Neuronal stem cell (in vitro differentiated cells): ENCODE data around the gene PLD6.
A peak's percentile ranks its signal among the peaks of the same experiment; 100 is the strongest.

ENCODE experiments used
- DNase-seq: peaks from one replicate; pipeline ENCODE4 v3.0.0-alpha.2; 2013; ENCODE audit warnings: low spot score
- H2AFZ ChIP-seq: one replicate; pipeline ENCODE4 v1.6.1; 2013; ENCODE audit warnings: mild to moderate bottlenecking, low read length, inconsistent platforms
- H2AK5ac ChIP-seq: 2 replicates; pipeline ENCODE4 v1.6.1; 2013; ENCODE audit warnings: low read depth, mild to moderate bottlenecking, inconsistent platforms, low read length, moderate library complexity, mixed read lengths
- H2BK120ac ChIP-seq: 2 replicates; pipeline ENCODE4 v1.6.1; 2013; ENCODE audit warnings: low read depth, mild to moderate bottlenecking, inconsistent platforms, low read length, moderate library complexity, mixed read lengths
- H2BK12ac ChIP-seq: one replicate; pipeline ENCODE4 v1.6.1; 2013; ENCODE audit warnings: low read length, inconsistent platforms
- H2BK15ac ChIP-seq: 2 replicates; pipeline ENCODE4 v1.6.1; 2013; ENCODE audit warnings: mild to moderate bottlenecking, low read length, inconsistent platforms, mixed read lengths
- H2BK5ac ChIP-seq: one replicate; pipeline ENCODE4 v1.6.1; 2013; ENCODE audit warnings: inconsistent platforms, mild to moderate bottlenecking, low read length, moderate library complexity
- H3K14ac ChIP-seq: one replicate; pipeline ENCODE4 v1.6.1; 2013; ENCODE audit warnings: low read length, inconsistent platforms
- H3K18ac ChIP-seq: 2 replicates; pipeline ENCODE4 v1.6.1; 2013; ENCODE audit warnings: low read length, inconsistent platforms
- H3K23ac ChIP-seq: 2 replicates; pipeline ENCODE4 v1.6.1; 2013; ENCODE audit warnings: low read depth, mild to moderate bottlenecking, mixed read lengths, low read length, inconsistent platforms; ENCODE audit not compliant: poor library complexity
- H3K27ac ChIP-seq: replicated peaks from 3 replicates; pipeline ENCODE4 v1.5.1; 2013; ENCODE audit warnings: low read length, inconsistent platforms
- H3K27me3 ChIP-seq, 3 experiments: 2 replicates each; pipeline ENCODE4 v1.6.1; 2013; ENCODE audit warnings: low read length in 3 of 3, mild to moderate bottlenecking in 2 of 3, inconsistent platforms in 1 of 3, low read depth in 1 of 3, mixed read lengths in 1 of 3, moderate library complexity in 1 of 3; ENCODE audit not compliant: control insufficient read depth in 3 of 3, insufficient read depth in 3 of 3
- H3K36me3 ChIP-seq, 2 donors: replicated peaks in 1 of 2; 2 replicates each; pipeline ENCODE4 v1.6.1; 2013; ENCODE audit warnings: low read length in 2 of 2; ENCODE audit not compliant: control insufficient read depth in 2 of 2, insufficient read depth in 2 of 2
- H3K4ac ChIP-seq: 2 replicates; pipeline ENCODE4 v1.6.1; 2013; ENCODE audit warnings: inconsistent platforms, mild to moderate bottlenecking, low read length, moderate library complexity
- H3K4me1 ChIP-seq, 2 donors: 1 replicate in 1 of 2; 2 replicates in 1 of 2; pipeline ENCODE4 v1.6.1; 2013; ENCODE audit warnings: low read length in 2 of 2, low read depth in 1 of 2; ENCODE audit not compliant: control insufficient read depth in 2 of 2, insufficient read depth in 1 of 2
- H3K4me2 ChIP-seq: one replicate; pipeline ENCODE4 v1.6.1; 2013; ENCODE audit warnings: mild to moderate bottlenecking, low read length, inconsistent platforms; ENCODE audit not compliant: insufficient read depth, poor library complexity, severe bottlenecking
- H3K4me3 ChIP-seq, 2 donors: 2 replicates each; pipeline ENCODE4 v1.5.1; 2013; ENCODE audit warnings: low read length in 2 of 2, mild to moderate bottlenecking in 2 of 2, inconsistent platforms in 1 of 2, moderate library complexity in 1 of 2
- H3K79me1 ChIP-seq: one replicate; pipeline ENCODE4 v1.6.1; 2013; ENCODE audit warnings: low read depth, mild to moderate bottlenecking, inconsistent platforms, low read length, moderate library complexity
- H3K9ac ChIP-seq: one replicate; pipeline ENCODE4 v1.6.1; 2013; ENCODE audit warnings: mild to moderate bottlenecking, low read depth, low read length, inconsistent platforms; ENCODE audit not compliant: poor library complexity
- H3K9me3 ChIP-seq, 2 donors: replicated peaks in 1 of 2; 2 replicates each; pipeline versions ENCODE3 to v1.6.1; 2013; ENCODE audit warnings: low read length in 2 of 2, mild to moderate bottlenecking in 2 of 2, inconsistent platforms in 1 of 2, low read depth in 1 of 2, mixed read lengths in 1 of 2, moderate library complexity in 1 of 2; ENCODE audit not compliant: control insufficient read depth in 2 of 2, insufficient read depth in 1 of 2
- H4K8ac ChIP-seq: one replicate; pipeline ENCODE4 v1.6.1; 2013; ENCODE audit warnings: low read depth, mild to moderate bottlenecking, inconsistent platforms, low read length, moderate library complexity
- H4K91ac ChIP-seq: one replicate; pipeline ENCODE4 v1.6.1; 2013; ENCODE audit warnings: low read length, low read depth, mild to moderate bottlenecking, inconsistent platforms; ENCODE audit not compliant: poor library complexity
- WGBS, 2 donors: extraction: QIAGEN DNeasy Blood & Tissue Kit; methylation state at CpG; one replicate each; pipeline ENCODE4 v1.1.7; 2013; ENCODE audit warnings: missing lambda C conversion rate in 2 of 2, mixed read lengths in 1 of 2; ENCODE audit not compliant: insufficient read length in 2 of 2, insufficient replicate concordance in 1 of 2; ENCODE audit errors: extremely low coverage in 2 of 2; 5-methylcytosine and 5-hydroxymethylcytosine counted together

PLD6 gene

DNA sequence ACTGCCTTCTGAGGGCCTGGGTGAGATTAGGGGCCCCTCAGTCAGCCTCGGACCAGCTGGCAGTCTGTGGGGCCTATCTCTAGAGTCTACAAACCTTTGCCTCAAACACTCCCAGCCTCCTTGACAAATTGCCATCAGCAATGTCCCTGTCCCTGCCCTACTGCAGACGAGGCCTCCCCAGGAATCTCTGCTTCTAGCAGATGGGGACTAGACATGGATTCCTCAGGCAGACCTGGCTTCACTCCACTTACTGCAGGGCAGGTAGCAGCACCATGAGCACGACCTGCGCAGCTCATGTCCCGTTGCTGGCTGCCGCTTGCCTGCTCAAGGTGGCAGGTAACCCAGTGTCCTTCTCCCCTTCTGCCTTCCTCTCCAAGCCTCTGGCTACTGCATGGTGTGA, 49.1 kb downstream of the PLD6 start:
- WGBS, 2 donors = no CpG with 5 or more reads among the region's 6 CpGs
- H3K4ac ChIP-seq = no peak overlapping the region
- H3K4me3 ChIP-seq = no peak overlapping the region

DNA sequence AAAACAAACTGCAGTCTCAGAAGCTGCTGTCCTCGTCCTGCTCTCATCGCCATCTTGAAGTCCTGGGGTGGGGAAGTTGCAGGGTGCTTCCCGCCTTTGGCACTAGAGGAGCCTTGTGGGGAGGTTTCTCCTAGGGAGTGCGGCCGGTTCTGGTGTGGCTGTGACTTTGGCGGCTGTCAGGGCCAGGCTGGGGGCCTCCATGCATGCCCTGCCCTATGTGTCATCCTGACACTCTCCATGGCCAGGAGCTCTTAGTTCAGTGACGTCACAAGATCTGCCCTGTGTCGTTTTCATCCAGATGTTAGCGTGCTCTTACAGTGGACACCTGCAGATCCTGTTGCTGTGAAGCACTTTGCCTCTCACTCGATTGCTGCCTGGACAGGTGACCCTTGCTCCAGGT, 49.6 kb downstream of the PLD6 start:
- Histone ChIP-seq H3K18ac (no peak overlapping the region), H2BK120ac (no peak overlapping the region), H3K9me3 (no peaks in the 10 kb centered on the region), H2BK15ac (no peak overlapping the region), H3K27me3 (no peaks in the 10 kb centered on the region), H3K4ac (no peak overlapping the region), H3K23ac (no peak overlapping the region), H3K4me3 (no peak overlapping the region), H2AK5ac (no peak overlapping the region), H3K14ac (no peak overlapping the region), H2AFZ (no peak overlapping the region), H4K8ac (no peak overlapping the region), H2BK12ac (no peak overlapping the region), H3K79me1 (no peaks in the 10 kb centered on the region), H3K9ac (peak overlapping the region; percentile 37), H3K4me2 (no peak overlapping the region), H3K27ac (no peak overlapping the region), H3K36me3 (peaks cover 50 to 91% of the 10 kb centered on the region in 2 donors), H3K4me1 (peaks cover 0 to 2% of the 10 kb centered on the region in 2 donors), H2BK5ac (no peak overlapping the region), H4K91ac (no peak overlapping the region)
- DNase-seq = no peak
- no CpG with 5 or more reads among the region's 10 CpGs for WGBS, 2 donors

More for the DNA sequence above, 49.1 kb downstream of the PLD6 start:
- no peaks in the 10 kb centered on the region for H3K9me3 ChIP-seq
- H3K4me2 ChIP-seq = no peak overlapping the region
- H3K27ac ChIP-seq = no peak overlapping the region
- H3K23ac ChIP-seq = no peak overlapping the region
- no peak for DNase-seq
- no peak overlapping the region for H2AFZ ChIP-seq
- no peaks in the 10 kb centered on the region for H3K79me1 ChIP-seq
- peaks cover 0 to 2% of the 10 kb centered on the region in 2 donors for H3K4me1 ChIP-seq
- no peak overlapping the region for H2BK120ac ChIP-seq
- no peak overlapping the region for H4K91ac ChIP-seq
- no peak overlapping the region for H2BK5ac ChIP-seq
- no peak overlapping the region for H3K9ac ChIP-seq
- H2BK12ac ChIP-seq = no peak overlapping the region
- H3K27me3 ChIP-seq = no peaks in the 10 kb centered on the region
- no peak overlapping the region for H2AK5ac ChIP-seq
- H2BK15ac ChIP-seq = no peak overlapping the region
- H4K8ac ChIP-seq = no peak overlapping the region
- H3K36me3 ChIP-seq = peaks cover 54 to 91% of the 10 kb centered on the region in 2 donors
- no peak overlapping the region for H3K14ac ChIP-seq
- H3K18ac ChIP-seq = no peak overlapping the region

DNA sequence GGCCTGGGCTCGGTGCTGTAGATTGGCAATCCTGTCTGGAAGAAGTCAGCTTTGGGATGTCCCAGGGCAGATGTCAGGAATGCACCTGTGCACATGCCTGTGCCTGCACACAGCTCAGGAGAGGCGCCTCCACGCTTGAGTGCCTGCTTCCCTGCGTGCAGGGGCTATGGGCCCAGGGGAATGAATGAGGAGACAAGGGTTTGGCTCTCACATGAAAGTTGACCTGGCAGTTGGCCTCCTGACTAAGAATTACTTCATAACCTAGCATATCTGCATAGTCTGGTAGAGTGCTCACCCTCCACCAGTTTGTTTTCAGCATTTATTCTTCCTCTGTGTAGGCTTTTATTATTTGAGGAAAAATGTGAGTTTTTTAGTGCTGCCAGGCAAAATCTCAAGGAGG, 50.0 kb downstream of the PLD6 start:
- Histone ChIP-seq H2BK120ac (no peak overlapping the region), H3K4ac (no peak overlapping the region), H3K9me3 (no peaks in the 10 kb centered on the region), H3K27me3 (no peaks in the 10 kb centered on the region), H3K9ac (peak overlapping the region; percentile 67), H3K14ac (no peak overlapping the region), H2AFZ (no peak overlapping the region), H4K91ac (no peak overlapping the region), H3K4me1 (peaks cover 0 to 2% of the 10 kb centered on the region in 2 donors), H2BK15ac (no peak overlapping the region), H2BK5ac (no peak overlapping the region), H3K27ac (no peak overlapping the region), H3K18ac (no peak overlapping the region), H3K79me1 (no peaks in the 10 kb centered on the region), H4K8ac (no peak overlapping the region), H2BK12ac (no peak overlapping the region), H3K4me3 (no peak overlapping the region), H3K4me2 (no peak overlapping the region), H3K23ac (no peak overlapping the region), H3K36me3 (peaks cover 50 to 91% of the 10 kb centered on the region in 2 donors), H2AK5ac (no peak overlapping the region)
- no CpG with 5 or more reads among the region's 4 CpGs for WGBS, 2 donors
- DNase-seq = no peak

DNA sequence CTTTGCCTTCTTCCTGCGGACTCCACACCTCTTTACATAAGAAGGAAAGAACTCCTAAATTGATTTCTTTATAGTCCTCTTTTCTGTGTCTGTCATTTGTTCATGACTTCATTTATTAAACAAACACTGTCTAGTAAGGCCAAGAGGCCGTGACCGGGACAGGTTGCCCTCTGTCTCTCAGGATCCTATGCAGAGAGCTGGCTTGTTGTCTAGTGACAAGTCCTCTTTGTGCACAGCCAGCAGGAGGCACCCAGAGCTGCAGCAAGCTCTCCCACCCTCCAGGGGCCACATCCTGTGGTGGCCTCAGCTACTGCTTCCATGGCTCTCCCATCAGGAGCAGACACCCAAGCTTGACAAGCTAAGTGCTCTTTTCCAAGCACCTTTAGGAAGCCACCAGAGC, 50.6 kb downstream of the PLD6 start:
- Histone ChIP-seq H3K27ac (no peak overlapping the region), H3K14ac (no peak overlapping the region), H2BK12ac (no peak overlapping the region), H3K9ac (no peak overlapping the region), H3K27me3 (no peaks in the 10 kb centered on the region), H4K8ac (no peak overlapping the region), H2AFZ (no peak overlapping the region), H3K4ac (no peak overlapping the region), H3K79me1 (no peaks in the 10 kb centered on the region), H3K23ac (no peak overlapping the region), H3K4me1 (peaks cover 0 to 2% of the 10 kb centered on the region in 2 donors), H3K18ac (no peak overlapping the region), H2BK15ac (no peak overlapping the region), H3K4me3 (no peak overlapping the region), H4K91ac (no peak overlapping the region), H2BK5ac (no peak overlapping the region), H2BK120ac (no peak overlapping the region), H3K4me2 (no peak overlapping the region), H3K36me3 (peaks cover 48 to 91% of the 10 kb centered on the region in 2 donors), H2AK5ac (no peak overlapping the region), H3K9me3 (no peaks in the 10 kb centered on the region)
- WGBS, 2 donors = no CpG with 5 or more reads among the region's 3 CpGs
- DNase-seq = no peak
